ENCODE data around the gene OR5H6.

DNA sequence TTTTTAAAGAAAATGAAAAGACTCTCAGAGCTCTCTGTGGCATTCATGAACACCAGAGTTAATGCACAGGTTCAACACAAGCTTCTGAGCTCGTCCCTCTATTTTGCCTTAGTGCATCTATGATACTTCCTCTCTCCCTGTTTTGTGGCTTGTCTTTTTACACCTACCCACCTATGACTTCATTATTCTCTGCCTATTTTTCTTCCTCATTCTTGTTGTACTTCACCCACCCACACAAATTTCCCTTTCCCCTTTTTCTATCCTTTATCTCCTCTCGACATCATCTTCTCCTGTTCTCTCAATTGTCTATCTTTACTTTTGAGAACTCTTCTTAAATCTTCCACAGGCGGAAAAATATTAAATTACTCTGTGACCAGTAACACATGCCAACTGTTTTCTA lies 49.0 kb upstream of the OR5H6 start:
- TF ChIP-seq, protein P1, sequence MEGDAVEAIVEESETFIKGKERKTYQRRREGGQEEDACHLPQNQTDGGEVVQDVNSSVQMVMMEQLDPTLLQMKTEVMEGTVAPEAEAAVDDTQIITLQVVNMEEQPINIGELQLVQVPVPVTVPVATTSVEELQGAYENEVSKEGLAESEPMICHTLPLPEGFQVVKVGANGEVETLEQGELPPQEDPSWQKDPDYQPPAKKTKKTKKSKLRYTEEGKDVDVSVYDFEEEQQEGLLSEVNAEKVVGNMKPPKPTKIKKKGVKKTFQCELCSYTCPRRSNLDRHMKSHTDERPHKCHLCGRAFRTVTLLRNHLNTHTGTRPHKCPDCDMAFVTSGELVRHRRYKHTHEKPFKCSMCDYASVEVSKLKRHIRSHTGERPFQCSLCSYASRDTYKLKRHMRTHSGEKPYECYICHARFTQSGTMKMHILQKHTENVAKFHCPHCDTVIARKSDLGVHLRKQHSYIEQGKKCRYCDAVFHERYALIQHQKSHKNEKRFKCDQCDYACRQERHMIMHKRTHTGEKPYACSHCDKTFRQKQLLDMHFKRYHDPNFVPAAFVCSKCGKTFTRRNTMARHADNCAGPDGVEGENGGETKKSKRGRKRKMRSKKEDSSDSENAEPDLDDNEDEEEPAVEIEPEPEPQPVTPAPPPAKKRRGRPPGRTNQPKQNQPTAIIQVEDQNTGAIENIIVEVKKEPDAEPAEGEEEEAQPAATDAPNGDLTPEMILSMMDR (IDR thresholded peaks at IDR 0.05; ENCODE audit: extremely low read depth in 1 of 2, insufficient read depth in 1 of 2, low read depth in 1 of 2, low read length in 2 of 2) = no peak
- no peak for TF ChIP-seq POLR2A (IDR thresholded peaks at IDR 0.05; ENCODE audit: low read depth, low read length)
- no peak for TF ChIP-seq EZH2 (IDR thresholded peaks at IDR 0.05; ENCODE audit: borderline replicate concordance, low read depth, low read length, severe bottlenecking)
- TF ChIP-seq MYC (IDR thresholded peaks at IDR 0.05; ENCODE audit: low read depth, low read length) = no peak
- TF ChIP-seq, protein P2, sequence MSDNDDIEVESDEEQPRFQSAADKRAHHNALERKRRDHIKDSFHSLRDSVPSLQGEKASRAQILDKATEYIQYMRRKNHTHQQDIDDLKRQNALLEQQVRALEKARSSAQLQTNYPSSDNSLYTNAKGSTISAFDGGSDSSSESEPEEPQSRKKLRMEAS (IDR thresholded peaks at IDR 0.05; ENCODE audit: insufficient read depth, insufficient read length) = no peak

Measured in endothelial cell of umbilical vein (primary cell).